ENCODE results near the gene TCEAL9.
"Not testable (repeated sequence)": the region's sequence is repeated elsewhere in the genome, so short reads cannot be mapped to it uniquely, and the experiment has no call there.

TCEAL9 gene

DNA sequence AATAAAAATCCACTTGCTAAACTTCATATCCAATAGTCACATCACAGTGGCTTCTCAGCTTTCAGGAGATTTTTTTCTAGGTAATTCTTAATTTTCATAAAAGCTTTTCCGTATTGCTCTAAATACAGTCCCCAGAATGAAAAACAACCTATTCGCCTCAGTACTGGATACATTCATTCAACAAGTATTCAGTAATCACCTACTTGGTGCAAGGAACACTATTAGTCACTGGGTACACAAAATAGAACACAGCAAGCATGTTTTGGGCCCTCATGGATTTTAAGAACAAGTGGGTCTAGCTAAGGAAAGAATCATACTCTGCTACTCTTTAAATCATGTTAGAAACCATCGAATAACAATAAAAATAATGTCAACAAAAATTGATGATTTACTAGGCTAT is 17.3 kb downstream of the TCEAL9 start:
- no peak for DNase-seq (ENCODE audit: low read depth in 2 of 2)

DNA sequence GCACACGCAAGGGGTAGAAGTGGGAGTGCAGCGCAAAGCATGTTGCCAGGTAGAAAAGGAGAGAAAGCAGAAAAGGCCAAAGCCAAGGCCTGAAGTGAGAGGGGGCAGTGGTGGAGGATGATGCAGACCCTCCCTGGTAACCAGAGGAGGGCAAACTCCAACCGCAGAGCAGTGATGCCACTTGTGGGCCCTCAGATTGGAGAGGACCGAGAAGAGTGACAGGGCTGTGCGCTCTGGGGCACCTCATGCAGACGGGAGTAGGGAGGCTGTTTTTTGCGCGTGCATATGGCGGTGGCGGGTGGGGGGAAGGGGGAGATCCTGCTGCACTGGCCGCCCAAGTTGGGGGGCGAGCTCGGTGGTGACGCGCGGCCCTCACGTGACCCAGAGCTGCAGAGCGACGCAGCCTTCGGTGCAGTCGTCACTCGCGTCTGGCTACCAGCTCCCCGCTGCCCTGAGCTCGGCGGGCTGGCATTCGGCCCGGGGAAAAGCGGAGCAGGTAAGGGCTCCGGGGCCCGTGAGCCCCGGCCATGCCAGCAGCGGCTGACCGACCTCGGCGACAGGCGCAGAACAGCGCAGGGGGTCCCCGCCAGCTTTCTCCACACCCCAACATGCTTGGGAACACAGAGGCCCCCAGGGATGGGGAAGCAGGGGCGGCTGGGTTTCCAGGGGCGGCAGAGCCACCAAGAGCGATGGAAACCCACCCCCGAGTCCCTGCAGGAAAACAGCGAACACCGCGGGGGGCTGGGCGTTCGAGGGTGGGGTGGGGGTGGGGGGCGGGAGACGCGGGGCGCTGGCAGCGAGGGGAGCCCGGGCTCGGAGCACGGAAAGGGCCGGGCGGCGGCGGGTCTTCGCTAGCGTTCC is 20.0 kb downstream of the TCEAL9 start, which contains the start of gene BEX3:
BEX3 (plus strand) TSS at position 421 of the 861 bp plus-strand sequence. CDS start 984 bp downstream, outside the sequence.
- peak in 1 of 2 donors; percentile 17 for DNase-seq (ENCODE audit: low read depth in 2 of 2)

GRCh38 chrX:103376979-103377324 is 20.6 kb downstream of the TCEAL9 start:
- no peak for DNase-seq (ENCODE audit: low read depth in 2 of 2)

DNA sequence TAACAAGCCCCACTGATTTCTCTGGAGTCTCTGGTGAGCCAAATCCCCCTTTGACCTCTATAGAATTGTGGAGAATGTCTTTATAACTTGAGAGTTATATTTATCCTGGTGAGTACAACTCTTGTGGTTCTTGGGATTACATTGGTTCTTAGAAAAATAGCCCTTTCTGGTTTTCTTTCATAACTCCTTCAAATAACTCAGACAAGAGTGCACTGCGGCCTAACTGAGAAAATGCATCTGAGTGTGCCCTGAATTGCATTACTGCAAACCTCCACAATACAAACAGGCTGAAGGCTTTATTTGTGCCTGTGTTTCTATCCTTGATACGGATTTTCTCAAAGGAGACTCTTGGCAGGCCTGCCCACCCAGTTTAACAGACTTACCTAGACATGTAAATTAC is 22.7 kb downstream of the TCEAL9 start:
- no peak for DNase-seq (ENCODE audit: low read depth in 2 of 2)

DNA sequence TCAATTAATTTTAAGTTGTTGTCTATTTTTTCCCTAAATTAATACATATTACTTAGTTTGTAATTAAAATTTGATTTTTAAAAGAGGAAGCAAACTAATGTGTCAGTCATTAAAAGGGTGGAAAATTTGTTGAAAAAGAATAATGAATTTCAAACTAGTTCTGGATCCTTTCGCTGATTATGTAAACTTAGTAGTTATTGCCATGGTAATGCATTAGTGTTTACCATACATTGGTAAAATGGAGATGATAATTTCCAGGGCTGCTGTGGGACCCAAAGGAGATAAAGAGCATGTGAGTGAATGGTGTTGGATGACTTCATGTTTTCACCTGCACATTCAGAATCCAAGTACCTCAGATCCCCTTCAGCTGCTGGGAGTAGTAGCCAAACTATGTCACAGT is 26.6 kb downstream of the TCEAL9 start:
- no peak for DNase-seq (ENCODE audit: low read depth in 2 of 2)

DNA sequence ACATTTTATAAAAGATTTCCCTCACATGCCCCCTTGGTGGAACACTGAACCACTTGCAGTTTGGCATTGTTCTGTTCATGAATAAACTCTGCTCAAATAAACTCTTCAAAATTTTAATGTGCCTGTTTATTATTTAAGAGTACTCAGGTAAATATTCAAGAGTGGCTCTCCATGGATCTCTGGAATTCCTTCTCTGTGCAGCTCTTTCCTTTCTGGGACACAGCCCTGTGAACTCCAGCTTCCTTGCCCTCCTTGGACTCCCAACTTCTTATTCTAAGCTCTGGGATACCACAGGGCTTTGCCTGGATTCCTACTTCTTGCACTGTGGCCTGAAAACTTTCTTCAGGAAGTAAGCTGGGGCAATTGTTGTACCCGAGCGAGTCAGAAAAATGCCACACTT is 28.4 kb downstream of the TCEAL9 start:
- DNase-seq (ENCODE audit: low read depth in 2 of 2): no peak

GRCh38 chrX:103385283-103385830 is 29.1 kb downstream of the TCEAL9 start:
- DNase-seq (ENCODE audit: low read depth in 2 of 2): not testable (repeated sequence)

DNA sequence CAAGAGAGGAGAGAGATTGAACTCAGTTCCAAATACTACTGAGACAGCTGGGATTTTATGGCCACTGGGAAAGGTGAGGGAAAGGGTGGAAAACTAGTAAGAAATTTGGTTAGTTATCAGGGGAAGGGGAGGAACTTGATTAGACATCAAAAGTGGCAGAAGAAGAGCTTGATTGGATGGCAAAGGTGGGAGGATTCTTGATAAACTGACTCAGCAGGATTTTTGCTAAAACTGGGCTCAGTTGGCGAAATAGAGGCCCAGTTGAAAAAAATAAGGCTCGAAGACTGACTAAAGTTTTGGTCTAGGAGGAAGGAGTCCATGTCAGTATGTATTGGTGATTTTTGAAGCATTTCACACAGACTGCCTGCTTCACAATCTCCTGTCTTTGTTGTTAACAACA is 30.0 kb downstream of the TCEAL9 start:
- DNase-seq (ENCODE audit: low read depth in 2 of 2): no peak

DNA sequence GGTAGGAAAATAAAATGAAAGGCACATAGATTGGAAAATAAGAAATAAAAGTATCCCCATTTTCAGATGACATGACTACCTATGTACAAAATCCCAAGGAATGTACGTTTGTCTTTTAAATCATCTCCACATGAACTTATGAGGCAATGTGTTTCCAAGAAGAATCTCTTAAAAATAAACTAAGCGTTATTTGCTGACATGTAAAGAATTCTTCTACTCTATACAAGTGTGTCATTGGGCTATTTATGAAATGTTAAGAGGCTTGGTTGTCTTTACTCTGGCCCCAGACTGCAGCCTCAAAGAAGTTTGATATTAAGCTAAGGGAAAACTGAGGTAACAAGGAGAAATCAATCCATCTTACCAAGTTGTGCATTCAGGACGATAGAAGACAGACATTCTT is 37.2 kb downstream of the TCEAL9 start:
- DNase-seq (ENCODE audit: low read depth in 2 of 2): no peak

- DNase-seq (ENCODE audit: low read depth in 2 of 2): no peak
These were observed 39.9 kb downstream of the TCEAL9 start for GRCh38 chrX:103396186-103396585.

DNA sequence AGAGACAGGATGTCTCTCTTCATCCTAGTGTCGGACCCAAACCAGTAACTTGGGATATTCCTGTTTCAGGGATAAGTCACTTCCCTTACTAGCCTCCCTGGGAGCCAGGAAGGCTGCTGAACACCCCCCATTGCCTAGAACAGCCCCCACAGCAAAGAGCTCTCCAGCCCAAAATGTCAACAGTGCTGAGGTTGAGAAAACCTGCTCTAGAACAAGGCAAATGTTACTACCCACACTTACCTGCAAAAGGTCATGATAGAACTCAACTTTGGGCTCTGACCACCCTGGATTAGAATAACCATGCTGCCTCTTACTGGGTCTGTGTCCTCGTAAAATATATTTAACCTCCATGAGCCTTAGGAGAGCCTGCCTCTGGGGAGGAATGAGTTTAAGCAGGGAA is 40.4 kb downstream of the TCEAL9 start:
- no peak for DNase-seq (ENCODE audit: low read depth in 2 of 2)

DNA sequence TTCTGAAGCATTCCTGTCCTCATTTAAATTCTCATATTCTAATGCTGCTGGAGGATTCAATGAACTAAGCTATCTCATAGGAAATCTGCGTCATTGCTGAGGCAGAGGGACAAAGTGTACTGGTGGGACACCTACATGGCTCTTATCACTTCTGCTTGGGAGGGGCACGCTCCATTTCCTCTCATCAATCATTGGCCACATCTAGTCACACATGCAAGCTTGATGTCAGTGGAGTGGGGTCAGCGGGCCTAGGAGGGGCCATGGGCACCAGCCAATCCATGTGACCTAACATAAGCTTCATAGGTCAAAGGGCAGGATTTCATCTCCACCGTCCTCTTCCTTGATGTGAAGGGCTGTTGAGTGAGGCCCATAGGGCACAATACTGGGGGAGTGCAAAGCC is 41.4 kb downstream of the TCEAL9 start:
- no peak for DNase-seq (ENCODE audit: low read depth in 2 of 2)

GRCh38 chrX:103398421-103398864 is 42.1 kb downstream of the TCEAL9 start:
- no peak for DNase-seq (ENCODE audit: low read depth in 2 of 2)

DNA sequence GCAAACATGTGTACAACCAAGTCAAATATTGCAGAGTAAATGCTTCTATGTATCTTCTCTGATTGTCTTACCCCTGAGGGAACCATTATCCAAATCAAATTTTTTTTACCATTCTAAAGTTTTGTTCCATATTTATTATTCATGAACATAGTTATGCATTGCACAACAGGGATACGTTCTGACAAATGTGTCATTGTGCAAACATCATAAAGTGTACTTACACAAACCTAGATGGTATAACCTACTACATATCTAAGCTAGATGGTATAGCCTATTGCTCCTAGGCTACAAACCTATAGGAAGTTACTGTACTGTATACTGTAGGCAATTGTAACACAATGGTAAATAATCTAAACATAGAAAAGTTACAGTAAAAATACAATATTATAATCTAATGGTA is 43.4 kb downstream of the TCEAL9 start:
- no peak for DNase-seq (ENCODE audit: low read depth in 2 of 2)

DNA sequence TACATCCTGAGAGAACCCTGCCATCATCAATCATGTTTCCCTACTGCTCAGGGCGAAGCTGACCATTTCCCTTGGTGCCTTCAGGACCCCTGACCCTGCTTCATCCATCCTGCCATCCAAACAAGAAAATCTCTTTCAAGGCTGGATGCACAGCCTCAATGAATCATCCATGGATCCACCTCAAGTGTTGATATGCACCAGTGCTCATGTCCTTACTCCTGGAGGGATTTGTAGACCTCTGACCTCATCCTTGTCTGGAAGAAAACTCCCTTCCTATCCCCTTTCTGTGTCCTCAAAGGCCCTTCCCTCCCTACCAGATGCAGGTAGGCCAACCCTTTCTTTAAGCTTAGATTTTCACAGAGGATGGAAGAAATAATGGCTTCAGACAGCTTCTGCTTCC is 44.6 kb downstream of the TCEAL9 start:
- DNase-seq (ENCODE audit: low read depth in 2 of 2): no peak

GRCh38 chrX:103404231-103405008 is 48.1 kb downstream of the TCEAL9 start:
- peak in 1 of 2 donors; percentile 6 for DNase-seq (ENCODE audit: low read depth in 2 of 2)

- DNase-seq (ENCODE audit: low read depth in 2 of 2): no peak
These were observed 48.7 kb downstream of the TCEAL9 start for GRCh38 chrX:103405009-103405333.

DNA sequence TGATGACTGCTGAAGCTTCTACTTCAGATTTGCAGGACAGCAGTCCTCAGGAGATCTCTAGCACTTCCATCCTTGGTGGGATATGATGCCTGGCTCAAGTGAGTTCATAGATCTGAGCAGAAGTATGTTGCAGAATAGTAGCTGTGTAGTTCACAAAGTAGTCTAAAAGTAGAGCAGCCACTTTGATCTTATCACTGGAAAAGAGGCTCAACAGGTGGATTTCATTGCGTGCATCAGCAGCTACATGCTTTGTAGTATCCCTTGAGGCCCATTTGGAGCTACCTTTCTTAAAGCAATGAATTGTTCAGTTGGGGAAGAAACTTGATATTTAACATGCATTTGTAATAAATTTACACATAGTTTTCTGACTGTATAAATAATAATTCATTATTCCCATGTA is 50.0 kb downstream of the TCEAL9 start:
- DNase-seq (ENCODE audit: low read depth in 2 of 2): no peak

DNA sequence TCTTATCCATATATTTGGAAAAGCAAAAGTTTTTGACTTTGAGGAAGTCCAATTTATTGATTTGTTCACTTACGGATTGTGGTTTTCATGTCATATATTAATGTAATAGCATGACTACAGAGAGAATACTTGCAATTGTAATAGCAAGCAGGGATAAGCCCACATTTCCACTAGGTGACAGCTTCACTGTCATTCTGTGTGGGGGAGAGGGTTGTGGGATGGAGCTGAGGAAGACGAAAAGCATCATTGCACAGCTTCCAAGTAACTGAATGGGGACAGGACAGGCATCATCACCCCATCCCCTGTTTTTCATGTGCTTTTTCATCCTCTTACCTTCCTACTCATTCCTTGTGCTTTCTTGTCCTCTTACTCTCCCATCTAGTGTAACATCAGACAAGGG is 51.5 kb downstream of the TCEAL9 start:
- no peak for DNase-seq (ENCODE audit: low read depth in 2 of 2)
